Neuron (in vitro differentiated cells): ENCODE results near the gene TMEM132D.

Experiments
- H2AFZ ChIP-seq: one replicate; pipeline ENCODE4 v1.6.1; 2013; ENCODE audit warnings: low read depth, mild to moderate bottlenecking, inconsistent platforms, low read length, moderate library complexity
- H3K27me3 ChIP-seq: one replicate; pipeline ENCODE4 v1.6.1; 2013; ENCODE audit warnings: low read length; ENCODE audit not compliant: insufficient read depth
- H3K36me3 ChIP-seq: one replicate; pipeline ENCODE4 v1.6.1; 2013; ENCODE audit warnings: low read length; ENCODE audit not compliant: insufficient read depth
- H3K4me1 ChIP-seq: one replicate; pipeline ENCODE4 v1.6.1; 2013; ENCODE audit warnings: low read length; ENCODE audit not compliant: insufficient read depth
- H3K4me3 ChIP-seq: 2 replicates; pipeline ENCODE4 v1.5.1; 2013; ENCODE audit warnings: mild to moderate bottlenecking, low read length, moderate library complexity
- H3K9me3 ChIP-seq: one replicate; pipeline ENCODE4 v1.6.1; 2013; ENCODE audit warnings: low read length

Gene TMEM132D

GRCh38 chr12:129486931-129487330, 416.9 kb downstream of the TMEM132D start:
- Histone ChIP-seq H2AFZ (no peak overlapping the region), H3K27me3 (no peaks in the 10 kb centered on the region), H3K36me3 (no peaks in the 10 kb centered on the region), H3K4me1 (no peaks in the 10 kb centered on the region), H3K4me3 (no peak overlapping the region), H3K9me3 (no peaks in the 10 kb centered on the region)

DNA sequence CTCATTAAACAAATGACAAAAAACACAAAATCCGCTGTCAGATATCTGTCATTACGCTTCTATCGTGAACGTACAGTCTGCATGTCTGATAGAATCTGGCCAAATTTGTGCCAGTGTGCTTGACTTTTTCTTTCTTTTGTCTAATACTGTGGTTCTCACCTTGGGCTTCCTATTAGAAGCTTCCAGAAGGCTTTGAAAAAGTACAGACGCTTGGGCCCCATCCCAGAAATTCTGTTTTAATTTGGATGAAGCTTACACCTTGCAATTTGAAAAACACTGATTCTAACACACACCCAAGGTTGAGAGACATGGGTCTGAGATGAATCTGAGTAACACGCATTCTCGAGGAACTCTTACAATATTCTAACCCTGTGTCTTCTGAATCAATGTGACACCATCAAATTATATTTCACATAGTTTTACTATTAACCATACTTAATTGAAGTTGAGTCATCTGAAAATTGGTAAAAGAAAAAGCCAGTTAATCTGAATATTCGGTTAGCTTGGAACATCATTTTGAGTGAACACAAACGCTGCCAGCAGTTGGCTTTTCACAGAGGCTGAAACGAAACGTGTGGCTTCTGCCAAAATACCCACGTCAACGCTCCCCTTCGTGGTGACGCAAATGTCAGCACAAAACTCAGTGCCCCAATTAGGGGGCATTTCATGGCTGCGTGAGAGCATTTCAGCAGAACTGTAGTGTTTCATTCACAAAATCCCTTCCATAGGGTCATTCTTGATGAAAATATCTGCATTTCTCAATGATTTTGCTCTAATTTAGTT, 420.5 kb downstream of the TMEM132D start:
- Histone ChIP-seq H3K27me3 (no peaks in the 10 kb centered on the region), H3K4me3 (no peak overlapping the region), H3K36me3 (no peaks in the 10 kb centered on the region), H3K4me1 (no peaks in the 10 kb centered on the region), H3K9me3 (peaks cover 2% of the 10 kb centered on the region), H2AFZ (no peak overlapping the region)

DNA sequence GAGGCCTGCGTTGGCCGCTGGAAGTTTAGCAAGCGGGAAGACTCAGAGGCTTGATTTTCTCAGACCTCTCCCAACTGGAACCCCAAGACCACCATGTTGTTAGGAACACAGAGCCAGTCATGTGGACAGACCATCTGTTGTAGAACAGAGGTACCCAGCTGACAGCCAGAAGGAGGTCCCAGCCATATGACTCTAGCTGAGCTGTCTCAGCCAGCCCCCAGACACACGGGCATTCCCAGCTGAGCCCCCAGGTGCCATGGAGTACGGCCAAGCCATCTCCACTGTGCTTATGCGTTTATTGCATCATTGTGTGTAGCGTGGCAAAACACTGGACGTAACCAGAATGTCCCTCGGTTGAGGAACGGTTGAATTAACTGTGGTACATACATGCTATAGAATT, 421.9 kb downstream of the TMEM132D start:
- H2AFZ ChIP-seq: no peak overlapping the region
- no peaks in the 10 kb centered on the region for H3K4me1 ChIP-seq
- H3K9me3 ChIP-seq: peaks cover 2% of the 10 kb centered on the region
- H3K36me3 ChIP-seq: no peaks in the 10 kb centered on the region
- no peaks in the 10 kb centered on the region for H3K27me3 ChIP-seq
- no peak overlapping the region for H3K4me3 ChIP-seq

- Histone ChIP-seq H3K4me3 (no peak overlapping the region), H3K9me3 (no peaks in the 10 kb centered on the region), H3K36me3 (no peaks in the 10 kb centered on the region), H3K27me3 (no peaks in the 10 kb centered on the region), H2AFZ (no peak overlapping the region), H3K4me1 (no peaks in the 10 kb centered on the region)
Measured at GRCh38 chr12:129470196-129470595, 433.6 kb downstream of the TMEM132D start.

DNA sequence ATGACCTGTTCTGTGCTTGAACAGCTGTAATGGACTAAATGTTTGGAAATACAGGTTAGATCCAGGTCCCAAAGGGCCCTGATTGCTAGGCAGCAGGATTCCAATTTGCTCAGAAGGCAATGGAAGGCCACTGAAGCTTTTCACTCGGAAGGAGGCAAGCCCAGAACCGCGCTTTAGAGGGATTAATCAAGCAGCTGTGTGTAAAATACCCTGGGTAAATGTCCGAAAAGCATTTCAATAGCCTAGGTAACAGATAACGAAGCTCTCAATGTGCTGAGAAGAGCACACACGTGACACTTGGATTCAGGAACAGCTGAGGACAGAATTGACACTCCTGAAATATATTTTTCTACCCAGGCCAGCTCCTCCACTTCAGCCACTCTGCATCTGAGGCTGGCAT, 436.1 kb downstream of the TMEM132D start:
- Histone ChIP-seq H3K27me3 (no peaks in the 10 kb centered on the region), H3K4me3 (no peak overlapping the region), H3K9me3 (no peaks in the 10 kb centered on the region), H3K36me3 (no peaks in the 10 kb centered on the region), H2AFZ (peak overlapping the region; percentile 24), H3K4me1 (no peaks in the 10 kb centered on the region)

DNA sequence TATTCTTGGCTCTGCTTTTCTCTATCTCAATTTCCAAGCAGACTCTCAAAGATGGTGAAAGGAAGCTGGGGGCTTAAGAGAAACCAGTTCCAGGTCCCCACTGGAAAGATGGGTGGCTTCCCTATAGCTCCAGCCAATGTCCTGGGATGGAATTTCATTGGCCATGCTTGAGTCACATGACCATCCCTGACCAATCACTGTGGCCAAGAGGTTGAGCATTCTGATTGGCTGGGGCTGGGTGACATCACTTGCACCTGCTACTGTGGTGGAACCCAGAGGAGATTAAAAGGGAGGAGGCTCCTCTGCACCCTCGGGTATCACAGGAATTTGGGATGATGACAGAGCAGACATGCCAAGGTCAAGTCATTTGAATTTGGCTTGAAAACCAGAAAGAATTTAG, 436.5 kb downstream of the TMEM132D start:
- Histone ChIP-seq H3K4me3 (no peak overlapping the region), H3K27me3 (no peaks in the 10 kb centered on the region), H3K36me3 (no peaks in the 10 kb centered on the region), H3K9me3 (no peaks in the 10 kb centered on the region), H2AFZ (no peak overlapping the region), H3K4me1 (no peaks in the 10 kb centered on the region)

DNA sequence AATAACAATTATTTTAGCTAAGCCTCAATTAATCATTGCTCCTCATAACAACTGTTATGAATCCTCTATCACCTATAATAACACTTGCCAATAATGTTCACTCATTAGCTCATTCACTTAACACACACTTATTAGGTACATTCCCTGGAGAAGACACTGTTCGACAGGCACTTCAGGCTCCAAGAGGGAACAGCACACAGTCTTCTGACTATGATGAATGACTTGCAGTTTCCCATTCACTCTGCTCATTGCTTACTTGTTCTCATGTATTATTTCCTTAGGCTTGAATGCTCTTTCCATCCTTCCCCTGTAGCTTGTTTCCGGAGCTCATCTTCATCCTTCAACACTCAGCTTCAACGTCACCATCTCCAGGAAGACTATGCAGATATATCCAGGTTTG, 437.3 kb downstream of the TMEM132D start:
- Histone ChIP-seq H3K4me1 (no peaks in the 10 kb centered on the region), H3K4me3 (no peak overlapping the region), H3K36me3 (no peaks in the 10 kb centered on the region), H3K27me3 (no peaks in the 10 kb centered on the region), H3K9me3 (no peaks in the 10 kb centered on the region), H2AFZ (no peak overlapping the region)

GRCh38 chr12:129459886-129460285, 443.9 kb downstream of the TMEM132D start:
- Histone ChIP-seq H3K9me3 (no peaks in the 10 kb centered on the region), H2AFZ (no peak overlapping the region), H3K27me3 (no peaks in the 10 kb centered on the region), H3K36me3 (no peaks in the 10 kb centered on the region), H3K4me1 (no peaks in the 10 kb centered on the region), H3K4me3 (no peak overlapping the region)

- no peak overlapping the region for H2AFZ ChIP-seq
- H3K4me1 ChIP-seq: no peaks in the 10 kb centered on the region
- H3K27me3 ChIP-seq: no peaks in the 10 kb centered on the region
- no peaks in the 10 kb centered on the region for H3K9me3 ChIP-seq
- H3K4me3 ChIP-seq: no peak overlapping the region
- H3K36me3 ChIP-seq: no peaks in the 10 kb centered on the region
Measured at GRCh38 chr12:129446696-129447095, 457.1 kb downstream of the TMEM132D start.

- no peaks in the 10 kb centered on the region for H3K4me1 ChIP-seq
- H3K27me3 ChIP-seq: no peaks in the 10 kb centered on the region
- no peak overlapping the region for H3K4me3 ChIP-seq
- H3K36me3 ChIP-seq: no peaks in the 10 kb centered on the region
- H3K9me3 ChIP-seq: no peaks in the 10 kb centered on the region
- H2AFZ ChIP-seq: no peak overlapping the region
Measured at GRCh38 chr12:129440278-129440677, 463.5 kb downstream of the TMEM132D start.

- H3K9me3 ChIP-seq: no peaks in the 10 kb centered on the region
- no peaks in the 10 kb centered on the region for H3K4me1 ChIP-seq
- H2AFZ ChIP-seq: no peak overlapping the region
- no peaks in the 10 kb centered on the region for H3K36me3 ChIP-seq
- H3K27me3 ChIP-seq: no peaks in the 10 kb centered on the region
- H3K4me3 ChIP-seq: no peak overlapping the region
Measured at GRCh38 chr12:129434790-129435189, 469.0 kb downstream of the TMEM132D start.

DNA sequence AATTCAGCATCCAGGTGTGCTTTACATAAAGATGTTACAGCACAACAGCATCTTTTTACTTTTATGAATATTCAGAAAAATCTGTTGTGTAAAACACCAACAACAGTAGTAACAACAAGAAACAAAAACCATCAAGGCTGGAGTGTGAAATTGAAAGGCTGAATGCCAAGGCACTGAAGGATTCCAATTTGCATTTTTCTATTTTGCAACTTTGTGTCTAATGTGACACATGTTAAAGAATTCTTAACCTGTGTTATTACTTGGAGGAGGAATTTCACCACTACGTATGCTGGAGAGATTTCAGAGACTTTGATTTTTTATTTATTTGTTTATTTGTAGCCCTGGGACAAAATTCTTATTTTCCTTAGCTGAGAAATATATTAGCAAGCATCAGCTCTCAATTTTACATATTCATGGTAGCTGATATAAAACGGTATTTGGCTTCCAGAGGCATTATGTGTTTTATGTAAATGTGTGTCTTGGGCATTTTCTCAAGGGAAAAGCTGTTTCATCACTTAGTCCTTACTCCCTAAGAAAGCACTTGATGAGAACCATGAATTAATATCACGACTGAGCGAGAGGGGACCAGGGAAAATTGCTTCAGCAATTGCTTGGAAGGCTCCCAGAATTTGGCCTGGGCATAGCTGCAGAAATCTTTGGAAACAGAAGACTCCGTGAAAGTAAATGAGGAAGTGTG, 475.4 kb downstream of the TMEM132D start:
- Histone ChIP-seq H3K36me3 (no peaks in the 10 kb centered on the region), H3K4me1 (no peaks in the 10 kb centered on the region), H3K4me3 (no peak overlapping the region), H3K9me3 (no peaks in the 10 kb centered on the region), H2AFZ (no peak overlapping the region), H3K27me3 (no peaks in the 10 kb centered on the region)

- H3K4me3 ChIP-seq: no peak overlapping the region
- no peaks in the 10 kb centered on the region for H3K36me3 ChIP-seq
- H3K27me3 ChIP-seq: no peaks in the 10 kb centered on the region
- H3K4me1 ChIP-seq: no peaks in the 10 kb centered on the region
- no peak overlapping the region for H2AFZ ChIP-seq
- H3K9me3 ChIP-seq: no peaks in the 10 kb centered on the region
Measured at GRCh38 chr12:129423041-129423580, 480.7 kb downstream of the TMEM132D start.
